ENCODE data around the gene ZDHHC18. TPM values are rescaled to one million over a fixed set of nuclear protein-coding genes. Genes with fewer than 3 reads are reported as not detected.
"Not testable (repeated sequence)": the region's sequence is repeated elsewhere in the genome, so short reads cannot be mapped to it uniquely, and the experiment has no call there.

The ZDHHC18 gene
- total RNA-seq, 4 donors from 2014 or later, result 9.6 to 31.7 (median 20.8) TPM

- DNase-seq (ENCODE audit: extremely low spot score), result no peak
- WGBS, result 83% methylated on average over 7 of the region's 7 CpGs
- Histone ChIP-seq H3K27ac (replicated peaks in 1 of 4) (no peak overlapping the region), H3K36me3 (peaks cover 0 to 15% (median 13%) of the 10 kb centered on the region in 4 donors), H3K27me3 (no peaks in the 10 kb centered on the region), H3K4me3 (no peak overlapping the region), H3K9me3 (no peaks in the 10 kb centered on the region), H3K4me1 (peaks cover 18 to 25% (median 22%) of the 10 kb centered on the region in 4 donors)
- intact Hi-C loops (cut with DNase I), result no loop called here
- TF ChIP-seq, protein P1, sequence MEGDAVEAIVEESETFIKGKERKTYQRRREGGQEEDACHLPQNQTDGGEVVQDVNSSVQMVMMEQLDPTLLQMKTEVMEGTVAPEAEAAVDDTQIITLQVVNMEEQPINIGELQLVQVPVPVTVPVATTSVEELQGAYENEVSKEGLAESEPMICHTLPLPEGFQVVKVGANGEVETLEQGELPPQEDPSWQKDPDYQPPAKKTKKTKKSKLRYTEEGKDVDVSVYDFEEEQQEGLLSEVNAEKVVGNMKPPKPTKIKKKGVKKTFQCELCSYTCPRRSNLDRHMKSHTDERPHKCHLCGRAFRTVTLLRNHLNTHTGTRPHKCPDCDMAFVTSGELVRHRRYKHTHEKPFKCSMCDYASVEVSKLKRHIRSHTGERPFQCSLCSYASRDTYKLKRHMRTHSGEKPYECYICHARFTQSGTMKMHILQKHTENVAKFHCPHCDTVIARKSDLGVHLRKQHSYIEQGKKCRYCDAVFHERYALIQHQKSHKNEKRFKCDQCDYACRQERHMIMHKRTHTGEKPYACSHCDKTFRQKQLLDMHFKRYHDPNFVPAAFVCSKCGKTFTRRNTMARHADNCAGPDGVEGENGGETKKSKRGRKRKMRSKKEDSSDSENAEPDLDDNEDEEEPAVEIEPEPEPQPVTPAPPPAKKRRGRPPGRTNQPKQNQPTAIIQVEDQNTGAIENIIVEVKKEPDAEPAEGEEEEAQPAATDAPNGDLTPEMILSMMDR (IDR thresholded peaks at IDR 0.05), result no peak
- TF ChIP-seq POLR2A (IDR thresholded peaks at IDR 0.05; ENCODE audit: low read depth) (no peak), EP300 (IDR thresholded peaks at IDR 0.05) (no peak)
These were observed 35.4 kb downstream of the ZDHHC18 start for GRCh38 chr1:26861889-26862378.

DNA sequence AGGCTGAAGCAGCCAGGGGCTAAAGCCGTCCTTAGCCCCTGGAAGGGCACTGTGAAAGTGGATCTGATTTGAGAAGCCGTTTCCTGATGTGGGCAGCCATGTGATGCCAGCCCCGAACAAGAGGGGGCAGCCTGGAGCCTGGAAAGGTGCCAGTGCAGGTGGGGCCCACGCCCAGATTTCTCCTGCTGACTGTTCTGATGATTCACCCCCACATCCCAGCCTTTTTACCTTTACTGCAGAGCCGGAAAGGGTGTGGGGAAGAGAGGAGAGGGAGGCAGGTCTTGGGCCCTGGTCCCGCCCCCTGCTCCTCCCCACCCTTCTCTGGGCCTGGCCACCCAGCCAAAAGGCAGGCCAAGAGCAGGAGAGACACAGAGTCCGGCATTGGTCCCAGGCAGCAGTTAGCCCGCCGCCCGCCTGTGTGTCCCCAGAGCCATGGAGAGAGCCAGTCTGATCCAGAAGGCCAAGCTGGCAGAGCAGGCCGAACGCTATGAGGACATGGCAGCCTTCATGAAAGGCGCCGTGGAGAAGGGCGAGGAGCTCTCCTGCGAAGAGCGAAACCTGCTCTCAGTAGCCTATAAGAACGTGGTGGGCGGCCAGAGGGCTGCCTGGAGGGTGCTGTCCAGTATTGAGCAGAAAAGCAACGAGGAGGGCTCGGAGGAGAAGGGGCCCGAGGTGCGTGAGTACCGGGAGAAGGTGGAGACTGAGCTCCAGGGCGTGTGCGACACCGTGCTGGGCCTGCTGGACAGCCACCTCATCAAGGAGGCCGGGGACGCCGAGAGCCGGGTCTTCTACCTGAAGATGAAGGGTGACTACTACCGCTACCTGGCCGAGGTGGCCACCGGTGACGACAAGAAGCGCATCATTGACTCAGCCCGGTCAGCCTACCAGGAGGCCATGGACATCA, 36.5 kb downstream of the ZDHHC18 start, which contains the start of gene SFN:
Gene SFN (plus strand): TSS at position 369 of the 904 bp plus-strand sequence. CDS start 64 bp downstream, at position 433.
- no peak for DNase-seq (ENCODE audit: extremely low spot score)
- TF ChIP-seq, protein P1 (IDR thresholded peaks at IDR 0.05), result no peak
- TF ChIP-seq EP300 (IDR thresholded peaks at IDR 0.05) (no peak), POLR2AphosphoS5 (IDR thresholded peaks at IDR 0.05) (no peak), POLR2A (IDR thresholded peaks at IDR 0.05; ENCODE audit: low read depth) (no peak)
- intact Hi-C loops (cut with DNase I), result no loop called here
- peaks cover 18 to 25% (median 22%) of the 10 kb centered on the region in 4 donors for H3K4me1 ChIP-seq
- H3K9me3 ChIP-seq, result no peaks in the 10 kb centered on the region
- H3K4me3 ChIP-seq, result peak within 1 kb of the TSS; percentile 56 to 74 (median 62)
- 87% methylated on average over 30 of the region's 37 CpGs for WGBS
- H3K36me3 ChIP-seq, result peaks cover 0 to 4% (median 3%) of the 10 kb centered on the region in 4 donors
- H3K27ac ChIP-seq (replicated peaks in 1 of 4), result peak within 1 kb of the TSS; percentile 96 to 99 (median 97)
- no peaks in the 10 kb centered on the region for H3K27me3 ChIP-seq

DNA sequence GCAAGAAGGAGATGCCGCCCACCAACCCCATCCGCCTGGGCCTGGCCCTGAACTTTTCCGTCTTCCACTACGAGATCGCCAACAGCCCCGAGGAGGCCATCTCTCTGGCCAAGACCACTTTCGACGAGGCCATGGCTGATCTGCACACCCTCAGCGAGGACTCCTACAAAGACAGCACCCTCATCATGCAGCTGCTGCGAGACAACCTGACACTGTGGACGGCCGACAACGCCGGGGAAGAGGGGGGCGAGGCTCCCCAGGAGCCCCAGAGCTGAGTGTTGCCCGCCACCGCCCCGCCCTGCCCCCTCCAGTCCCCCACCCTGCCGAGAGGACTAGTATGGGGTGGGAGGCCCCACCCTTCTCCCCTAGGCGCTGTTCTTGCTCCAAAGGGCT, 37.2 kb downstream of the ZDHHC18 start:
- TF ChIP-seq POLR2A (IDR thresholded peaks at IDR 0.05; ENCODE audit: low read depth), result no peak
- no peak for TF ChIP-seq EP300 (IDR thresholded peaks at IDR 0.05)
- no peak for TF ChIP-seq POLR2AphosphoS5 (IDR thresholded peaks at IDR 0.05)
- TF ChIP-seq, protein P1 (IDR thresholded peaks at IDR 0.05), result no peak
- Histone ChIP-seq H3K4me1 (peaks cover 18 to 25% (median 22%) of the 10 kb centered on the region in 4 donors), H3K4me3 (peak overlapping the region; percentile 56 to 74 (median 62)), H3K27me3 (no peaks in the 10 kb centered on the region), H3K9me3 (no peaks in the 10 kb centered on the region), H3K36me3 (no peaks in the 10 kb centered on the region), H3K27ac (replicated peaks in 1 of 4) (peak overlapping the region in 3 of 4 donors; percentile 96 to 99 (median 98))
- DNase-seq (ENCODE audit: extremely low spot score), result no peak
- WGBS, result 65% methylated on average over 19 of the region's 20 CpGs
- intact Hi-C loops (cut with DNase I), result no loop called here

DNA sequence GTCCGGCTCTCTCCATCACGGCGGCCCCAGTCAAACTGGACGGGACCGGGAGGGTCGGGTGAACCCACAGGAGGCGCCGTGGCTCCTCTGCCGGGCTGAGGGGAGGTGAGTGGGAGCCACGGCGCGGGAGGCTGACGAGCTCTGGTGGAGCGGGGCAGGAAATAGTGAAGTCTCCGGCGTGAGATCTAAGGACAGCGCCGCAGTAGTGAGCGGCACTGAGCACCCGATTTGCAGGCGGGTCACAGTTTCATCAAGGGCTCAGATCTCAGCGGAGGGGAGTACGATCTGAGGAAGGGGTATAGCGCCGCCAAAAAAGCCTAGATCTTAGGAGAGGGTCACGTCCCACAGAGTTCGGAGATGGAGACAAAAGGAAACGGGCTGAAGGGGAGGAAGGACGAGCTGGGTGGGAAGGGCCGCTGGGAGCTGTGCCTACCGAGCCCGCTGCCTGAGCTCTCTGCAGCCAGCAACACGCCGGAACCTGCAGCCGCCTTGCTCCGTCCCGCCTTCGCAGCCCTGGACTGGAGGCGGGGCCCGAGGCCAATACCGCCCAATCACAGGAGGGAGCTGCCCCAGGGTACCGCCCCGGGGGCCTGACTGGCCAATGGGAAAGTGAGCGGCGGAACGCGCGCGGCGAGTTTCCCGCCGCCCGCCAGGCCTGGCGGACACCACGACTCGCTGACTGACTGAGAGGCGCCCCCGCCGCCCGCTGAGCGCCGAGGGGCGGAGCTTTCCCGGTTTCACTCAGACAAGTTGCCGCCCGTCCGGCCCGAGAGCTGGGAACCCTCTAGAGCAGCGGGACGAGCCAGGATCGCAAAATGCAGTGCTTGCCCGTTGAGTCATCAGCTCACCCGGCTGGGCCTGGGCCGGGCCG, 38.4 kb downstream of the ZDHHC18 start:
- TF ChIP-seq, protein P1 (IDR thresholded peaks at IDR 0.05), result no peak
- TF ChIP-seq POLR2A (IDR thresholded peaks at IDR 0.05; ENCODE audit: low read depth) (peak; percentile 56), POLR2AphosphoS5 (IDR thresholded peaks at IDR 0.05) (peak; percentile 79 to 86), EP300 (IDR thresholded peaks at IDR 0.05) (no peak)
- WGBS, result 0% methylated on average over 23 of the region's 75 CpGs
- peak overlapping the region; percentile 96 to 99 (median 97) for H3K27ac ChIP-seq (replicated peaks in 1 of 4)
- intact Hi-C loops (cut with DNase I), result no loop called here
- no peaks in the 10 kb centered on the region for H3K9me3 ChIP-seq
- DNase-seq (ENCODE audit: extremely low spot score), result peak; percentile 99
- peak overlapping the region; percentile 56 to 74 (median 62) for H3K4me3 ChIP-seq
- peaks cover 18 to 25% (median 22%) of the 10 kb centered on the region in 4 donors for H3K4me1 ChIP-seq
- H3K27me3 ChIP-seq, result no peaks in the 10 kb centered on the region
- no peaks in the 10 kb centered on the region for H3K36me3 ChIP-seq

- 74% methylated on average over 2 of the region's 2 CpGs for WGBS
- H3K27me3 ChIP-seq; intact Hi-C loops (cut with DNase I); H3K9me3 ChIP-seq; H3K4me3 ChIP-seq; DNase-seq (ENCODE audit: extremely low spot score); H3K27ac ChIP-seq (replicated peaks in 1 of 4); H3K4me1 ChIP-seq: not testable (repeated sequence)
- H3K36me3 ChIP-seq, result peaks cover 0 to 19% (median 7%) of the 10 kb centered on the region in 4 donors
These were observed 46.6 kb downstream of the ZDHHC18 start for GRCh38 chr1:26873097-26873496.
